GM04503 (cell line): ENCODE results near the gene TLR7.

ENCODE experiments used
- DNase-seq: peaks from one replicate; pipeline ENCODE4 v3.0.0-alpha.2; 2012; ENCODE audit warnings: low read depth

TLR7 gene

DNA sequence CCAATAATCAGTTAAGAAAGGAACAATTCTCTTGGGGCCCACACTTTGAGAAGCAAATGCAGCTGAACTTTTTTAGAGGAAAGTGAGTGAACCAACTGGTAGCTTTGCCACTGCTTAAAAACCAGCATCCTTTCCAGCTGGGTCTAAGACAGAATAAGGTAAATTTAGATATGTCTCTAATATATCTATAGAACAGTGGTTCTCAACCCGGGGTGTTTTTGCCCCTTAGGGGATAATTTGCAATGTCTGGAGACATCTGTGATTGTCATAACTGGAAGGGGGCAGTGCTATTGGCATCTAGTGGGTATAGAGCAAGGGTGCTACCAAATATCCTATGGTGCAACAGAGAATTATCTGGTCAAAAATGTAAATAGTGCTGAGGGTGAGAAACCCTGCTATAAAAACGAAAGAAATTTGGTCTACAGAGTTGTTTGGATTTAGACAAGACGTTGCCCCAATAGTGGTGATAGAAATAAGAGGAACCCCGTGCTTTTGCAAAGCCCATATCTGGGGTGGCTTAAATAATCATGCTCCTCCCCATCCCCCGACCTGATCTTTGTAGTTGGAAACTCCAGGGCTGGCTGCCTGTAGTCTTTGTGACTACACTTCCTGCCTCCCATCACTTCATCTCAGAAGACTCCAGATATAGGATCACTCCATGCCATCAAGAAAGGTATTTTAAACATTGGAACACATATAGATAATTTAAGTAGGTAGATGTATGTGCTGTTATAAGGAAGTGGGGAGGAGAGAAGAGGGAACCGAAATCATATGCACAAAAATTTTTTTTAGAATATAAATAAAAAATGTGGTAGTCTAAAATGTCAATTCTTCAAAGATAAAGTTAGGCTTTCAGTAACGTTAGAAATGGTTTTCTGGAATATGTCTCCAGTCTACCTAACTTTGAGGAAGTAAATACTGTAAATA is at the start of gene TLR7:
TSS of gene TLR7 (plus strand) at position 622 of the 927 bp plus-strand sequence. CDS start 507 bp downstream, outside the sequence.
- no peak for DNase-seq

DNA sequence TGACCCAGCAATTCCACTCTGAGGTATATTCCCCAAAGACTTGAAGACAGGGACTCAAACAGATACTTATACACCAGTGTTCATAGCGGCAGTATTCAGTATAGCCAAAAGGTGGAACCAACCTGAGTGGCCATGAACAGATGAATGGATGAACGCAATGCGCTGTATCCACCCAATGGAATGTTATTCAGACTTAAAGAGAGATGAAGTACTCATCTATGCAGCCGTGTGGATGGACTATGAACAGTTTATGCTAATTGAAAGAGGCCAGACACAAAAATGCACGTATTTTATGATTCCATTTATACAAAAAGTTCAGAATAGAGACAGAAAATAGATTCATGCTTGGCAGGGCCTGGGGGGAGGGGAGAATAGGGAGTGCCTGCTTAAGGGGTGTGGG is 49.3 kb upstream of the TLR7 start:
- no peak for DNase-seq

- no peak for DNase-seq
Measured at GRCh38 chrX:12819222-12819621, 47.6 kb upstream of the TLR7 start.

DNA sequence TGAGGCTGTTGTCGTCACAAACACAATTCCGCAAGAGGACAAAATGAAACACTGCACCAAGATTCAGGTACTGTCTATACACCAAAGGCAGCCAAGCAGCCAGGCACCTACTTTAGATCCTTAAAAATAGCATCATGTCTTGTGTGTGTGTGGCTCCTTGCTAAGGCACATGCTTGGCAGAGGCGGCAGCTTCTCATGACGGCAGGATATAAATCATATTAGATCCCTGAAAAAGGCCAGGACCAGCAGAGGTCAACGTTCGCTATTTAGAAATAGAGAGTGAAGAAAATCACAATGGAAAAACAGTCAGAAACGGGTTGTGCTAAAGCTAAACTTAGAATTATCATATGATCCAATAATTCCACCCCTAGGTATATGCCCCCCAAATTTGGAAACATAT is 46.1 kb upstream of the TLR7 start:
- DNase-seq = no peak

DNA sequence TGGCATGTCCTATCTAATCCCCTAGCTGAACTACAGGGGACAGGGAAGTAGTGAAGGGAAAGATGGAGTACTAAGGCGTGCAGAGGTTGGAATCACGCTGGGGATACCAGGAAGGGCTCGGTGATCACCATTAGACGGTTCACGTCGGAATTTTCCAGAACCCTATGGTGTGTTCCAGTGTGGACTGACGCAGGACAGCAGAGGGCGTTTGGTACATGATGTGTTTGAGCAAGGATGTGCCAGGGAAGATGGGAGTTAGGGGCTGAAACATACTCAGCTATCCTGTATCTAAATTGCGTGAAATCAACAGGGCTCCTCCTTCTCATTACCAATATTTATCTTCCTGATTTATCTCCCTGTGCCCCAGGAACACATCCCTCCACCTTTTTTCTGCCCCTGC is 41.9 kb upstream of the TLR7 start:
- no peak for DNase-seq

- no peak for DNase-seq
Measured at GRCh38 chrX:12825801-12826200, 41.1 kb upstream of the TLR7 start.

DNA sequence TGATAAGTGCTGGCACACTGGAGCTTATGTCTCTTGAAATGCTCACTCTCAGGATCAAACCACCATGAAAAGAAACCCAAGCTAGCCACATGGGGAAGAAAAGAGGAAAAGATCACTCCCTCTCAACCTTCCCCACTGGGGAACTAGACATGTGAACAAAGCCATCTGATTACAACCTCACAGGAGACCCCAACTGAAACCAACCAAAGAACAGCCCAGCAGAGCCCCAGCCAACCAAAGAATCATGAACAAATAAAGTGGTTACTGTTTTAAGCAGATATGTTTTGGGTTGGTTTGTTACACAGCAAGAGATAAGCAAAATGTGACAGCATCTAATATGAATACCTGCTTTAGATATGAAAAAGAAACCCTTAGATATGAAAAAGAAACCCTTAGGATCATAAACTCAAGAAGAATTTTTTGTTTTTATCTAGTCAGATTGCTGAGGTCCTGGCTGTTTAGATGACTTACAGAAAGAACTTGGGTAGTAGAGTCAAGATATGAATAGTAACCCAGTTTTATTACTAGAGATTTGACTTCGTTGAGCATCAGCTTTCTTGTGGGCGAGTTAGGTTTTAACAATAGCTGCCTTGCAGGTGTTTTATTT is 23.7 kb upstream of the TLR7 start:
- no peak for DNase-seq

- no peak for DNase-seq
Measured at GRCh38 chrX:12843668-12844279, 23.1 kb upstream of the TLR7 start.

DNA sequence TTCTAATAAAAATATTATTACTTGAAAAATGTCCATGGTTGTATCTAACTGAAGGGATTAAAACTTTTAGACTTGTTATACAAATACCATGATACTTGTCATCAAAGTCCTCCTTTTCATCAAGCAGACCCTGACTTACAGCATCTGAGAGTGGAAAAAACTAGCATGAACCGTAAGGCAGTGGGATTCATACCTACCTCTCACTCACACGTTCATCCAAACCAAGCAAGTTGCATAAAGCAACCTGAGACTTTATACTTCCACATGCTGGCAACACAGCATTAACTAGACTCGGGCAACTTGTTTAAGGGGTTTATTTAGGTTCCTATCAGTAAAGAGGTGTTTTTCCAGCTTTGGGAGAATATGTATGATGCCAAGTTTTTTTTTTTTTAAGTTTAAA is 22.6 kb upstream of the TLR7 start:
- DNase-seq = no peak

GRCh38 chrX:12865359-12865758 is 1.5 kb upstream of the TLR7 start:
- DNase-seq = no peak

DNA sequence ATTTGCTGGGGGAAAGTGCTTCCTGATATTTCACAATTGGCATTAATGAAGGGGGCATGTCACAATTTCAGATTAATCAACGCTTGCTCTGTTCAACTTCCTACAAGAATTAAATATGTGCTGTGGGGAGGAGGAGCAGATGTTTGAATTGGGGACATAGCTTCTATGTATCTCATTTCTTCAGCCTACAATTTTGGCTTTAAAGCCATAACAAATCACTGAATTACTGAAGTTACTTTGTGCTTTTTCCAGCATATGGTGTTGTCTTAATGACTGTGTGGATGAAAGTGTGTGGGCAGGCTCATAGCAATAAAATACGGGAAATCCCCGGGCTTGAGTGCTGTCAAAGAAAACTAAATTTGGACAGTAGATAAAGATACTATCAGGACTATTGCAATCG is 813 bp downstream of the TLR7 start:
- no peak for DNase-seq

DNA sequence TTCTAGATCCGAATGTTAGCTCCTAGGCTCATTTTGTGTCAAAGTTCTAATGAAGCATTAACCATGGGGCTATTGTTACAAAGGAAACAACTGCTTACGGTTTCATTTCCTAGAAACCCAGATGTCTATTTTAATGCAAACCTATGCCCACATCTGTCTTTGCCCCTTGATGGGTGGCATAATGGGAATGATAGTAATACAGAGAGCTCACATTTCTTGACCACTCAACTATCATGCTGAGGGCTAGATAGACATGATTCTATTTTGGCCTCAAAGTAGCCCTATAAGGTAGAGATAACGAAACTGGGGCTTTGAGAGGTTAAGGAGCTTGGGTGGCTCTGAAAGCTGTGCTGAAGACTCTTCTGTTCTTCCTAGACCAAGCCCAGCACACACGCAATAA is 1.9 kb downstream of the TLR7 start:
- DNase-seq = no peak

- no peak for DNase-seq
Measured at GRCh38 chrX:12871257-12871656, 4.4 kb downstream of the TLR7 start.

- no peak for DNase-seq
Measured at GRCh38 chrX:12872741-12873140, 5.9 kb downstream of the TLR7 start.

DNA sequence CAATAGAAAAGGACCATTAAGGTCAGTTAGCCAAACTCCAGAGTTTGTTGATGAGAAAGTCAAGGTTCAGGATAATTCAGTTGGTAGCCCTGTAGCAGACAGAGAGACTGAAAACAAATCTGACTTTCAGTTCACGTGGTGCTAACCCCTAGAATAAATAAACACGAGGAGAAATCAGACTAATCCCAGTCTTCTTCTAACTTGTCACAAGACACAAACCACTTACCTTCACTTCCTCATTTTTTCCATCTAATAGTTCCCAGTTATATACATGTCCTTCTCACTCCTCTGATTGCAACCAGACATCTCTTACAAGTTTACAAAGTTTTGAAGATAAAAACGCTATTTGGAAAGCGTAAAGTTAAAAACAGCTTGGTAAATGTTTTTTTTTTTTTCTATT is 7.7 kb downstream of the TLR7 start:
- no peak for DNase-seq

DNA sequence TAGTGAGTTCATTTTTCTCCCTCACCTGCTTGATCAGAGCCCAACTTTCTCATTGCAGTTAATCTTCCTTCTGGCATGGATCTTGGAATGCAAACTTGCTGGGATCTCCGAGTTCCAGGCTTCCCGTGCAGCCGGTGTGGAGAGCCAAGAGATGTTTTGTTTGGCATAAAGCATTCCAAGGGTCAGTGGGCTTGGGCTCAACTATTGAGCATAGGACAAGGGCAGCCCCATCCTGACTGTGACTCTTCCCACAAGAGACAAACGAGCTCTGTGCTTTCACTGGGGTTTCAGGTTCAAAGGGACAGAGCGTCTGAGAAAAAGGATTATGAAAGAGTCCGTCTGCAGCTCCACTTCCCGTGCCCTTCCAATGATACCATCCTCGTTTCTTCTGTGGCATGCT is 10.5 kb downstream of the TLR7 start:
- no peak for DNase-seq

DNA sequence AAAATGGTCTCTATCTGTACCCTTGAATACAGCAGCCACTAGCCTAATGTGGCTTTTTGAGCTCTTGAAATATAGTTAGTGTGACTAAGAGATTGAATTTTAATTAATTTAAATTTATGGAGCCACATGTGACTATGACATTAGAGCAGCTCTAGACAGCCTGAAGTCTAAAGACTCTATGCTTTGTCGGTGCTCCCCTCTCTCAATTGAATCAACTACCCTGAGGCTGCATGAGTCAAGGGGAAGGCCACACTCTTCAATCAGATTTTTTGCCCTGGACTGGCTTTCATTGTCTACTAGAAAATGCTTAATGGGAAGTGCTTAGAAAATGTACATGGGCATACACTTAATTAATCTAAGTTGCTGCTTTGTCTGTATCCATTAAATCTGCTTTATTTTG is 11.7 kb downstream of the TLR7 start:
- no peak for DNase-seq

DNA sequence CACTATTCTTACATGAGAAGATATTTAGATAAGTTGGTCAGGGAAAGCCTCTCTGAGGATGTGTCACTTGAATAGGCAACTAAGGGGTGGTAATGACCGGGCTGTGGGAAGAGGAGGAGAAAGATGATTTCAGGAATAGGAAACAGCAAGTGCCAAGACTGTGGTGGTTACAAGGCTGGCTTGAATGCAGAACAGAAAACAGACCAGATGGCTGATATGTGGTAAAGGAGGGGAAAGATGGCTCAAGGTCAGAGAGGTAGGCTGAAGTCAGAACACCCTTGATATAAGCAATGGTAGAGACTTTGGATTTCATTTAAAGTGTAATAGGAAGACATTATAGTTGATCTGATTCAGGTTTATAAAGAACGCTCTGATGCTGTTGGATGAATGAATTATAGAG is 15.0 kb downstream of the TLR7 start:
- no peak for DNase-seq

- no peak for DNase-seq
Measured at GRCh38 chrX:12885508-12885907, 18.6 kb downstream of the TLR7 start.

DNA sequence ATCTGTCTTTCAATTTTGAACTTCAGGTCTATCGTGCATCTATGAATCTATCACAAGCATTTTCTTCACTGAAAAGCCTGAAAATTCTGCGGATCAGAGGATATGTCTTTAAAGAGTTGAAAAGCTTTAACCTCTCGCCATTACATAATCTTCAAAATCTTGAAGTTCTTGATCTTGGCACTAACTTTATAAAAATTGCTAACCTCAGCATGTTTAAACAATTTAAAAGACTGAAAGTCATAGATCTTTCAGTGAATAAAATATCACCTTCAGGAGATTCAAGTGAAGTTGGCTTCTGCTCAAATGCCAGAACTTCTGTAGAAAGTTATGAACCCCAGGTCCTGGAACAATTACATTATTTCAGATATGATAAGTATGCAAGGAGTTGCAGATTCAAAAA is 19.7 kb downstream of the TLR7 start:
- DNase-seq = no peak

- DNase-seq = no peak
Measured at GRCh38 chrX:12887141-12887540, 20.3 kb downstream of the TLR7 start.

DNA sequence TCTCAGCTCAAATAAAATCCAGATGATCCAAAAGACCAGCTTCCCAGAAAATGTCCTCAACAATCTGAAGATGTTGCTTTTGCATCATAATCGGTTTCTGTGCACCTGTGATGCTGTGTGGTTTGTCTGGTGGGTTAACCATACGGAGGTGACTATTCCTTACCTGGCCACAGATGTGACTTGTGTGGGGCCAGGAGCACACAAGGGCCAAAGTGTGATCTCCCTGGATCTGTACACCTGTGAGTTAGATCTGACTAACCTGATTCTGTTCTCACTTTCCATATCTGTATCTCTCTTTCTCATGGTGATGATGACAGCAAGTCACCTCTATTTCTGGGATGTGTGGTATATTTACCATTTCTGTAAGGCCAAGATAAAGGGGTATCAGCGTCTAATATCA is 20.9 kb downstream of the TLR7 start:
- DNase-seq = no peak

GRCh38 chrX:12890467-12890866 is 23.6 kb downstream of the TLR7 start:
- no peak for DNase-seq
